ENCODE measurements around the gene RAPGEF5. TPM values are rescaled to one million over a fixed set of nuclear protein-coding genes. Genes with fewer than 3 reads are reported as not detected.

RAPGEF5 gene
- total RNA-seq, 2 experiments from 2014 or later = 0.21 to 0.40 TPM

DNA sequence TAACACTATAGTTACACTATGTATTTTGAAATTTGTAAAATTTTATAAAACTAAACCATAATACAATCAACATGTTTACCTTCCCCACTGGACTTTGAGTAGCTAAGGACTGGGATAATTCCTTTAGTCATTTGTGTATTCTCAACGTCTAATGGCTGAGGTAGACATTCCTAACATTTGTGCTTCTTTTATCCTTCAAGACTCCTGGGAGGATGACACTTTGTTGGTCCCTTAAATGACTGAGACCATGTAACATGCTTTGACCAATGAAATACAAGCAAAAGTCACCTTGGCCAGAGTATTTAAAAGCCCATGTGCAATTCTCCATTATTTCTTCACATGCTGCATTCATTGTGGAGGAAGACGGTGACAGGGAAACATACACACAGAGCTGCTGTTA lies 18.5 kb downstream of the RAPGEF5 start:
- CTCF ChIA-PET = no interaction called here
- peaks cover 3% of the 10 kb centered on the region for H3K9me3 Mint-ChIP-seq
- no peaks in the 10 kb centered on the region for H3K27me3 Mint-ChIP-seq (ENCODE audit: low read depth)
- no peaks in the 10 kb centered on the region for H3K36me3 Mint-ChIP-seq (ENCODE audit: low read depth)
- no peak overlapping the region for H3K27ac Mint-ChIP-seq
- no peaks in the 10 kb centered on the region for H3K4me1 Mint-ChIP-seq (ENCODE audit: low read depth)
- intact Hi-C loops (cut with micrococcal nuclease) = no loop called here
- no peak for DNase-seq
- H3K4me3 Mint-ChIP-seq = no peak overlapping the region

DNA sequence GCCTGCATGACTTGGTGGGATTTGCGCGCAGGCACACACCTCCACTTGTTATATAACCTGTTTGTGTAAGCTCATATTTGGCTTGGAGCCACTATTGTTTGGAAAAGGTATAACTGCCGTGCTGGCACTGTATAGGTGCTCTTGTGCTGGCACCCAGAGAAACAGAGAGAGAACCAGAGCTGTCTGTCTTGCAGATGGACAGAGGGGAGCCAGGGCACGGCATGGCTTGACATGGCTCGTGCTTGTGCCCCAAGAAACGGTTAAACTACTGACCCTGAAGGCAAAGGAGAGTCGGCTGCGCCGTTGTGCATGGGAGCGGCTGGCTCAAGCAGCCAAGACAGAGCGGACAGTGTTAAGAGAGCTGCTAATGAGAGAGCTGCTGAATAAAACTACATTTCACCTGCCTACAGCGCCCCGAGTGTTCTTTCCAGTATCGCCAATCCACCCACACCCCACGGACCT lies 23.2 kb downstream of the RAPGEF5 start:
- H3K9me3 Mint-ChIP-seq = no peaks in the 10 kb centered on the region
- H3K36me3 Mint-ChIP-seq (ENCODE audit: low read depth) = no peaks in the 10 kb centered on the region
- intact Hi-C loops (cut with micrococcal nuclease) = no loop called here
- CTCF ChIA-PET = no interaction called here
- H3K27me3 Mint-ChIP-seq (ENCODE audit: low read depth) = no peaks in the 10 kb centered on the region
- no peaks in the 10 kb centered on the region for H3K4me1 Mint-ChIP-seq (ENCODE audit: low read depth)
- H3K27ac Mint-ChIP-seq = no peak overlapping the region
- H3K4me3 Mint-ChIP-seq = no peak overlapping the region
- no peak for DNase-seq

DNA sequence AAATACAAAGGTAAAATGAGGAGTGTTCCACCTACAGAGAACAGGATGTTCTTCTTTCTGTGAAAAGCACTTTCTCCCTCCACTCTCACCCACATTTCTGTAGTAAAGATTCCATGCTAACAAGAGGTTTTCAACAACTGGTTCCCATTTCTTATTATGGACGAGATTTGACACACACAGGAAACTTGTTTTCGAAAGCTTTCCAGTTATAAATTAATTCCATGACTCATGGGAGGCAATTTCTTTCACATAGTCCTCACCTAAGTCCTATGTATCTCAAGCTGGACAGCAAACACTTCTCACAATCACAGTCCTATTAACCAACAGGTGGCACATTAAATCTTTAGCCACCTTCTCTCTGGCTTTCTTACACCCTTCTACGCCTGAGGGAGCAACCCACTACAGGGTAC lies 24.5 kb downstream of the RAPGEF5 start:
- intact Hi-C loops (cut with micrococcal nuclease) = no loop called here
- CTCF ChIA-PET = no interaction called here
- DNase-seq = no peak
- H3K4me1 Mint-ChIP-seq (ENCODE audit: low read depth) = no peaks in the 10 kb centered on the region
- H3K9me3 Mint-ChIP-seq = no peaks in the 10 kb centered on the region
- H3K27me3 Mint-ChIP-seq (ENCODE audit: low read depth) = no peaks in the 10 kb centered on the region
- no peak overlapping the region for H3K4me3 Mint-ChIP-seq
- no peaks in the 10 kb centered on the region for H3K36me3 Mint-ChIP-seq (ENCODE audit: low read depth)
- no peak overlapping the region for H3K27ac Mint-ChIP-seq

DNA sequence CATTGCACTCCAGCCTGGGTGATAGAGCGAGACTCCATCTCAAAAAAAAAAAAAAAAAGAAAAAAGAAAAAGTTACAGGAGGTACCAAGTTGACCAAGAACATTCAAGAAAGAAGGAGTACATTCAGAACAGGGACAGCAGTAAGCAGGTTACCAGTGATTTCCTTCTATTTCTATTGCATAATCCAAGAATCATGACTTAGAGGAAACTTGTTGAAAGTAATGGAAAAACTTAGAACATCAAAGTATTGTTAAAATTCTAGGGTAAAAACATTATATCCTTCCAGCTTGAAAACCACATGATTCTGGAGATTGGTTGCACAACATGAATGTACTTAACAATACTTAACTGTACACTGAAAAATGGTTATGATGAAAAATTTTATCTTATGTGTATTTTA lies 25.2 kb downstream of the RAPGEF5 start:
- H3K9me3 Mint-ChIP-seq = no peaks in the 10 kb centered on the region
- no peaks in the 10 kb centered on the region for H3K4me1 Mint-ChIP-seq (ENCODE audit: low read depth)
- no peaks in the 10 kb centered on the region for H3K27me3 Mint-ChIP-seq (ENCODE audit: low read depth)
- intact Hi-C loops (cut with micrococcal nuclease) = no loop called here
- H3K4me3 Mint-ChIP-seq = no peak overlapping the region
- DNase-seq = no peak
- CTCF ChIA-PET = interaction anchor here (0.9 kb wide), 1 partner anchor 221 kb away, joined by 3 read pairs; no protein-coding TSS in a partner anchor
- no peak overlapping the region for H3K27ac Mint-ChIP-seq
- H3K36me3 Mint-ChIP-seq (ENCODE audit: low read depth) = no peaks in the 10 kb centered on the region

DNA sequence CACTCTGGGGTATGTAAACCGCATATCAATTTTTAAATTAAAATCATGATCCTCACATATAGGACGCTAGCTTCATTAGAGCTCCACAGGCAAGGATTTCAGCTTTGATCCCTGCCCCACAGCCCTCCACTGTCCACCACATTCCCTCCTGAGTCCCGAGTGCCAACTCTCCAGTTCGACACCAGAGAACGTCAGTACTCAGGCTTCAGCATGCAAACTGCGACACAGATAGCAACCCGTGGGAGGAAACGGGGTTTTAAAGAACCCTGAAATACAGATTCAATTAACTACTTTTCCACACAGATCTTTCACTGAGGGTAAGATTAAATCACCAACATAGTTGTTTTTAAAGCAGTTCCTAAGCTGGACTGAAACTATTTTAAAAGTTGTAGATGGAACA lies 26.1 kb downstream of the RAPGEF5 start:
- Mint-ChIP-seq H3K36me3 (ENCODE audit: low read depth) (no peaks in the 10 kb centered on the region), H3K4me1 (ENCODE audit: low read depth) (no peaks in the 10 kb centered on the region), H3K27ac (no peak overlapping the region), H3K9me3 (no peaks in the 10 kb centered on the region), H3K4me3 (no peak overlapping the region), H3K27me3 (ENCODE audit: low read depth) (peaks cover 2% of the 10 kb centered on the region)
- intact Hi-C loops (cut with micrococcal nuclease) = no loop called here
- CTCF ChIA-PET = interaction anchor here (0.9 kb wide), 1 partner anchor 221 kb away, joined by 3 read pairs; no protein-coding TSS in a partner anchor
- DNase-seq = no peak

DNA sequence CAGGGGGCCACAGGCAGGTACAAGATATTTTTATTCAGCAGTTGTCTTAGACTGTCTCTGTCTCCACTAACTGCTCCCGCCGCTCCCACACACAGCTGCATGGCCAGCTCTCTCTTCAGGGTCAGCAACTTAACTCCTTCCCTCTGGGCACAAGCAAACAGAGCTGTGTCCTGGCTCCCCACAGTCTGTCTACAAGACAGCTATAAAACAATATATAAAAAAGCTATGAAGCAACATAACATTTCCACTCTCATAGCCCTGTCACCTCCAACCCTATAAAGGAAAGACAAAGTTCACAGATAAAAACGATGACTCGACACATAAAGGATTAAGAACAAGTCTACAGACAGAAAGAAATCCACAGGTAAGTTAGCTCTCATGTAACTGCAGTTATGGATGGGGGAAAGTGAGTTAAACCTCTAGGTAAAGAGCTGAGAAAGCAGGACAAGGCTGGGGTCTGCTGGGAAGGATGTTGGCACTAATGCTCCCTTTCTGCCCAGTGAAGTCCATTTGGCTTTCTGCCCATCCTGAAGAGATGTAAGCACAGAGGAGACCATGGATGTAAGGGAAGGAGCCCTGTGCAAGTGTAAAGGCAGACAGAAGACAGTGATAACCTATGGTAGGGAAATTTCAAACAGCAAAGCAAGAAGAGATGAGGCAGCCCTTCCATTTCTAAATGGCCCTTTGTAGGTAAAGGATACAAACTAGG lies 27.0 kb downstream of the RAPGEF5 start:
- H3K4me3 Mint-ChIP-seq = no peak overlapping the region
- H3K27me3 Mint-ChIP-seq (ENCODE audit: low read depth) = peaks cover 8% of the 10 kb centered on the region
- no peaks in the 10 kb centered on the region for H3K9me3 Mint-ChIP-seq
- CTCF ChIA-PET = no interaction called here
- H3K27ac Mint-ChIP-seq = no peak overlapping the region
- no peaks in the 10 kb centered on the region for H3K36me3 Mint-ChIP-seq (ENCODE audit: low read depth)
- DNase-seq = no peak
- intact Hi-C loops (cut with micrococcal nuclease) = no loop called here
- H3K4me1 Mint-ChIP-seq (ENCODE audit: low read depth) = no peaks in the 10 kb centered on the region

DNA sequence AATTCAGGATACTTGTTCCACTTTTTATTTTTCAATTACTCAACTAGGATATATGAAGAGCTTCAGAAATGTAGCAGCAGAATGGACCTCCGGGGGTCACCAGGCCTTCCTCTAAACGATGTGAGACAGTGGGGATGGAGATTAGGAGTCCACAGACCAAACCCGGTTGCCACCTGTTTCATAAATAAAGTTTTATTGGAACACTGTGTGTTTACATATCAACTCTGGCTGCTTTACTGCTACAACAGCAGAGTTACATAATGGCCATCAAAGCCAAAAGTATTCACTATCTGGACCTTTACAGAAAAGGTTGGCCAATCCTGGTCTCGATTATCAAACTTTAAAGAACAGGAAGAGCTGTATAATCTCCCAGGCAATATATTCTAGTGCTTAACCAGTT lies 30.8 kb downstream of the RAPGEF5 start:
- no peaks in the 10 kb centered on the region for H3K36me3 Mint-ChIP-seq (ENCODE audit: low read depth)
- H3K9me3 Mint-ChIP-seq = no peaks in the 10 kb centered on the region
- no peak overlapping the region for H3K4me3 Mint-ChIP-seq
- H3K27ac Mint-ChIP-seq = no peak overlapping the region
- CTCF ChIA-PET = interaction anchor here (1.2 kb wide), 1 partner anchor 216 kb away, joined by 3 read pairs; no protein-coding TSS in a partner anchor
- no peak for DNase-seq
- H3K27me3 Mint-ChIP-seq (ENCODE audit: low read depth) = peaks cover 11% of the 10 kb centered on the region
- intact Hi-C loops (cut with micrococcal nuclease) = no loop called here
- H3K4me1 Mint-ChIP-seq (ENCODE audit: low read depth) = no peaks in the 10 kb centered on the region

DNA sequence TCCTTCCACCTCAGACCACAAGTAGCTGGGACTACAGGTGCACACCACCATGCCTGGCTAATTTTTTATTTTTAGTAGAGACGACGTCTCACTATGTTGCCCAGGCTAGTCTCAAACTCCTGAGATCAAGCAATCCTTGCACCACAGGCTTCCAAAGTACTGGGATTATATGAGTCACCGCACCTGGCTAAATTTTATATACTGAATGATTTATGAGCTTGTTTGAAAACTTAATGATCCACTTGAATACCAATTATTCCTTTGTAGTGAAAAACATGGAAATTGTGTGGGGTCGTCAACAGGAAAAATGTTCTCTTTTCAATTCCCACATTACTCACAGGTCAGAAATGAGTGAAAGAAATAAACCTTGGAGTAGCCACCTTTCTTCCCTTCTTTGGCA lies 31.3 kb downstream of the RAPGEF5 start:
- CTCF ChIA-PET = interaction anchor here (1.2 kb wide), 1 partner anchor 216 kb away, joined by 3 read pairs; no protein-coding TSS in a partner anchor

DNA sequence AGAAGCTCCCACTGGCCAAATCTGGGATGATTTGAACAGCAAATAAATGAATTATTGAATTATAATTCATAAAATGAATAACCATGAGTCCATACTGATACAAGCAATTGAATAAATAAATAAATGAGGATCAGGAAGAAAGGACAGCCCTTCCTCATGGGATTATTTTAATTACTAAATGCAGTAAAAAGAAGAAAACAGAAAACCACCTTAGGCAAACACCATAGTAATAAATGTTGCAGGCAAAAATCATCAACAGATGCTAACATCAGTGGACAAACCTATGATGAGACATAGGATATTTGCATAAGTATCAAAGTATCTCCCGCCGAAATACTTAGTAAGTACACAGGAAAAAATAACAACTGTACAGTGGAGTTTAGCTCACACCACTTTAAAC lies 33.2 kb downstream of the RAPGEF5 start:
- DNase-seq = no peak
- CTCF ChIA-PET = interaction anchor here (0.6 kb wide), 1 partner anchor 211 kb away, joined by 4 read pairs; no protein-coding TSS in a partner anchor
- Mint-ChIP-seq H3K4me1 (ENCODE audit: low read depth) (no peaks in the 10 kb centered on the region), H3K9me3 (no peaks in the 10 kb centered on the region), H3K27me3 (ENCODE audit: low read depth) (peaks cover 13% of the 10 kb centered on the region), H3K36me3 (ENCODE audit: low read depth) (no peaks in the 10 kb centered on the region), H3K27ac (no peak overlapping the region), H3K4me3 (no peak overlapping the region)
- intact Hi-C loops (cut with micrococcal nuclease) = no loop called here

More for the DNA sequence above, 31.3 kb downstream of the RAPGEF5 start:
- H3K27ac Mint-ChIP-seq = no peak overlapping the region
- H3K36me3 Mint-ChIP-seq (ENCODE audit: low read depth) = no peaks in the 10 kb centered on the region
- DNase-seq = no peak
- no peaks in the 10 kb centered on the region for H3K4me1 Mint-ChIP-seq (ENCODE audit: low read depth)
- H3K4me3 Mint-ChIP-seq = no peak overlapping the region
- H3K27me3 Mint-ChIP-seq (ENCODE audit: low read depth) = peaks cover 11% of the 10 kb centered on the region
- H3K9me3 Mint-ChIP-seq = no peaks in the 10 kb centered on the region
- intact Hi-C loops (cut with micrococcal nuclease) = no loop called here

DNA sequence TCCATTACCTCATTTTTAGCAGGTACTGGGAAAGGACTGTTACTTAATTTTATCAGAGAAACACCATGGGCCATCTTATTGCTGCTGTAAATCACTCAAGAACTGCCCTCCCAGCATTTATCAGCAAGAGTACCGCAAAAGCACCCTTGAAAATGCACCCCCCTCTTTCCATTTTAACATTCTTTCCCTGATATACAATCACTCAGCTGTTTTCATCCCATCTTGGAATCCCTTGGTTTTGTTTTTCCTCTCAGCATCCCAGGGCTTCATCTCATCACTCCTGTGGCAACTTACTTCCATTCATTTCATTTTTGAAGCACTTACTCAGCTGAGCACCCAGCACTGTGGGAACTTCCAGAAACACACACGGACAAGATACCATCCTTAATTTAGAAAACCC lies 36.5 kb downstream of the RAPGEF5 start:
- Mint-ChIP-seq H3K27ac (no peak overlapping the region), H3K27me3 (ENCODE audit: low read depth) (peaks cover 9% of the 10 kb centered on the region), H3K9me3 (no peaks in the 10 kb centered on the region), H3K4me1 (ENCODE audit: low read depth) (no peaks in the 10 kb centered on the region), H3K36me3 (ENCODE audit: low read depth) (no peaks in the 10 kb centered on the region), H3K4me3 (no peak overlapping the region)
- intact Hi-C loops (cut with micrococcal nuclease) = no loop called here
- CTCF ChIA-PET = interaction anchor here (0.7 kb wide), 1 partner anchor 122 kb away, joined by 3 read pairs; no protein-coding TSS in a partner anchor
- DNase-seq = no peak

DNA sequence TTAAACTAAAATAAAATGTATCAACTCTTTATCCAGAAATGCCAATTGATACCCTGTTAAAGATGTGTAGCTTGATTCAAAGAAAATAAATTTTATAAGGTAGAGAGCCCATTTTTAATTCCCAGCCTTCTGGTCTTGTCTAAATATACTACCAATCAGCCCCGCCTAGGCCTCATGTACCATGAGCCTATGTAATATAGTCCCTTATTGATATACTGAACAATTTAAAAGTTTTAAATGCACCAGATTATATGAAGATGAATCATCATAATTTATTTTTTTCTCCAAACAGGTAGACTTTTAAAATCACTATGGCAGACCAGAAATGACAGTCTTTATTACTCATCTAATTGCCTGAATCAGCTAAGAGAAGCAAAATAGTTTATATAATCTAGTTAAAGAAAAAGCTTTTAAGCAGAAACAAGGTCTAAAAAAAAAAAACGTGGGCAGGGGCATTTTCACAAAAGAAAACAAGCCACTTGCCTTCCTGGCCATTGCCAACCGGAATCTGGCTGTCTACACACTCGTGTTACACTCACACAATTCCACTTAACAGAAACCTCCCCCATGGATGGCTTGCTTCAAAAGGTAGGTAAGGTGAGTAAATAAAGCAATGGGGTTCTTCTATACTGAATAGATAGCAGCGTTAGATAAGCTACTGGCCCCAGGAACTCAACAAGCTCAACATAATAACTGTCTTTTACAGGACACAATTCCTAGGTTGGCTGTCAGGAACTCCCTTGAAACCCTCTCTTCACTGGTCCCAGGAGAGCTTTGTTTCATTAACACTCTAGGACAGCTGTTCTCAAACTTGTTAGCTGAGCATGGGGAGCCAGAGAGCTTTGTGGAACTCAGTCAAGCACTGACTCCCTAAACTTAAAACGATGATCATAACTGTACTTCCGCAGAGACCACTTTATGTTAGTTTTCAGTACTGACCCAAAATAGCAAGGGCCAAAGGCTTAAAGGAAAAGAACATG lies 37.2 kb downstream of the RAPGEF5 start:
- H3K4me3 Mint-ChIP-seq = no peak overlapping the region
- CTCF ChIA-PET = no interaction called here

DNA sequence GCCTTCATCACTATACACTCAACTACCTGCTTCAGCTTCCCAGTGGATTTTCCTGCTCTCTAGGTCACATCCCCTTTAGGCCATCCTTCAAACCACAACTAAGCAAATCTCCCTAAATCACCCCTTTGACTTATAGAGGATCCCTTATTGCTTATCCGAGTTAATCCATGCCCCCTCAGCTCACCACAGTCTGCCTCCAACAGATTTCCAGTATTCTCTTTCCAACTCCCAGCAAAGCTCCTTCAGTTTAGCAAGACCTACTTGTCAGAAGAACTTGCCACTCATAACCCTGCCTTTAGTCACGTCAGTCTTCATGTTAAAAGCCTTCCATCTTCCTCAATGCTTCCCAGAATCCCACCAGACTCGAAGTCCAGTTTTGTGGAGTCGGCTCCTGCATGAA lies 38.6 kb downstream of the RAPGEF5 start:
- H3K27ac Mint-ChIP-seq = no peak overlapping the region
- H3K4me3 Mint-ChIP-seq = no peak overlapping the region
- no peaks in the 10 kb centered on the region for H3K9me3 Mint-ChIP-seq
- peaks cover 2% of the 10 kb centered on the region for H3K27me3 Mint-ChIP-seq (ENCODE audit: low read depth)
- no peak for DNase-seq
- H3K4me1 Mint-ChIP-seq (ENCODE audit: low read depth) = no peaks in the 10 kb centered on the region
- no peaks in the 10 kb centered on the region for H3K36me3 Mint-ChIP-seq (ENCODE audit: low read depth)
- intact Hi-C loops (cut with micrococcal nuclease) = no loop called here
- CTCF ChIA-PET = interaction anchor here (0.6 kb wide), 1 partner anchor 318 kb away, joined by 5 read pairs; no protein-coding TSS in a partner anchor

More for the DNA sequence above, 37.2 kb downstream of the RAPGEF5 start:
- Mint-ChIP-seq H3K27ac (no peak overlapping the region), H3K36me3 (ENCODE audit: low read depth) (no peaks in the 10 kb centered on the region), H3K4me1 (ENCODE audit: low read depth) (no peaks in the 10 kb centered on the region), H3K27me3 (ENCODE audit: low read depth) (peaks cover 3% of the 10 kb centered on the region), H3K9me3 (no peaks in the 10 kb centered on the region)
- intact Hi-C loops (cut with micrococcal nuclease) = no loop called here
- no peak for DNase-seq
